ENCODE measurements around the gene SNU13.
"Not testable (repeated sequence)": the region's sequence is repeated elsewhere in the genome, so short reads cannot be mapped to it uniquely, and the experiment has no call there.

The SNU13 gene

DNA sequence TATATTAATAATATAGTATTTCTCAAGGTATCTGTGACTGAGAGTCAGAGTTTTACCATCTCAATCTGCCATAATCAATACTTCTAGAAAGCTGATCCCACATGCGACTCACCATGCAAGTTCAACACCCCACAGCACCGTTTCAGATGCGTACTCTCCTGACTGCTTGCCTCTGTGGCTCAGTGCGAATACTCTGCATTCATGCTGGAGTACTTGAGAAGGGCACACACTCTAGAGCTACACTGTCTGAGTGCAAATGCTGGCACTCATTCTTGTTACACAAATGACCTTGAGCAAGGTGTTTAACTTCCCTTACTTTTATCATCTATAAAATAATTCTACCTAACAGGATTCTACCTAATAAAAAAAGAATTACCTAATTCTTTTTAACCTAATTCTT, 12.5 kb downstream of the SNU13 start:
- DNase-seq: no peak

DNA sequence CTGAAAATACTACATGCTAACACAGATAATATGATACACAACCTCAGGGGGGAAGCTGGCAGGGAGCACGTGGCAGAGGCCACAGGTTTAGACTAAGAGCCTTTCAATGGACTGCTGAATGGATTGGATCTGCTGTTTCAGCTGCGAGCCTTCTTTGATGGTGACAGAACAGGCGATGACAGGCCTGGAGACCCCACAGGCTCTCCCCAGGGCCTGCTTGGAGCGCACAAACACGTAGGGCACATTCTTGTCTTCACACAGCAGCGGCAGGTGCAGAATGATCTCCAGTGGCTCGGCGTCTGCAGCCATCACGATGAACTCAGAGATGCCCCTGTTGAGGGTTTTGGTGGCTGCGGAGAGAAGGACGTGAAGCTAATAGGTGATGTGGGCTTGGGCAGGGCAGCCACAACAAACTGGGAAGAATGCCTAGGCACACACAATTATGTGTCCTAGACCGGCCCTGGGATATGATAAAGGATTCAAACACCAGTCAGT, 13.8 kb downstream of the SNU13 start:
- DNase-seq: no peak

DNA sequence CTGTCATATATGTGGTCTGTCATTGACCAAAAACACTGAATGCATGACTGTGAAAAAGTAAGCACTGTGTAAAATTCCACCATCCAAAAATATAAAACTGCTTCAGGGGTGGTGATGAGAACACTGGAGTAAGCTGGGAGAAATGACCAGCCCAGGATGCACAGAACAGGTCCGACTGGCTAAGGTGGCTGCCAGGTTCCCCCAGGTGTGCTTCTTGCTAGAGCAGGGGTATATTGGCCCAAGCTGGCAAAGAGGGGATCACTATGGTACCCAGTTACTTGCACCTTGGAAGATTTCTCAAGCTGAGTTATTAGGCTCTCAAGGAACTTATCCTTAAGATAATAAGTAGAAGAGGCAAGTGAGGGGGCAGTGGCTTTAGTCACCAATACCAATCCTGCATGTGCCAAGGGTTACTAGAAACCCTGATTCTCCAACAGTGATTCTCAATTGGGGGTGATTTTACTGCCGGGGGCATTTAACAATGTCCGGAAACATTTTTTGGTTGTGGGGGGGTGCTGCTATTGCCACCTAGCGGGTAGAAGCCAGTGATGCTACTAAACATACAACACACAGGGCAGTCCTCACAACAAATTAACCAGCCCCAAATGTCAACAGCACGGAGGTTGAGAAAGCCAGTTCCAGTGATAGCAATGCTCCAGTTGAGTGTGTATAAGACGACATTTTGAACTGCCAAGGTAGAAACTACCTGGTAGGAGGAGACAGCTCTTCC, 15.7 kb downstream of the SNU13 start:
- no peak for DNase-seq

- not testable (repeated sequence) for DNase-seq
Observed at GRCh38 chr22:41672096-41672495, 16.6 kb downstream of the SNU13 start.

- no peak for DNase-seq
Observed at GRCh38 chr22:41668971-41669911, 19.4 kb downstream of the SNU13 start.

DNA sequence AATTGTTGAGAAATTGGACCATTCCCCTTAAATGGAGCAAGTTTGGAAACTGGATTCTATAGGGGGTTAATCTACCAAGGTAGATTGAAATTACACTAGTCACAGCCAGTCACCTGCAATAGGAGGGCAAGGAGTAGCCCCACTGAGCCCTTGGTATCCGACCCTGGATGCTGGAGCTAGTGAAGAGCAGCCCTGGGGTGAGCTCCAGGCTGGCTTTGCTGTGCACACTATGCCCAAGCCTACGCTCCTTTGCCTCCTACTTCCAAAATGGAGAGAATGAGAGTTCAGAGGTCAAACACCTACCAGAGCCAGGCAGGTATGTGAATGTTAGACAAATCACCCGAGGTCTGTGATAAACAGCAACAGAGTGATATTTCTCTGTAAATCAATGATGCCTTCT, 23.7 kb downstream of the SNU13 start:
- no peak for DNase-seq

GRCh38 chr22:41664490-41664889, 24.2 kb downstream of the SNU13 start:
- DNase-seq: no peak

- not testable (repeated sequence) for DNase-seq
Observed at GRCh38 chr22:41663594-41663993, 25.1 kb downstream of the SNU13 start.

DNA sequence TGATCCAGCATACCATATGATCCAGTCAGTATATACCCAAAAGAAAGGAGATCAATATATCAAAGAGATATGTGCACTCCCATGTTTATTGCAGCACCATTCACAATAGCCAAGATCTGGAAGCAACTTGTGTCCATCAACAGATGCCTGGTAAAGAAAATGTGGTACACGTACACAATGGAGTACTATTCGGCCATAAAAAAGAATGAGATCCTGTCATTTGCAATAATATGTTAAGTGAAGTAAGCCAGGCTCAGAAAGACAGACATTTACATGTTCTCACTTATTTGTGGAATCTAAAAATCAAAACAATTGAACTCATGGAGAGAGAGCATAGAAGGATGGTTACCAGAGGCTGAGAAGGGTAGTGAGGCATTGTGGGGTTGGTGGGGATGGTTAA, 27.0 kb downstream of the SNU13 start:
- DNase-seq: no peak

GRCh38 chr22:41661088-41661487, 27.6 kb downstream of the SNU13 start:
- no peak for DNase-seq

DNA sequence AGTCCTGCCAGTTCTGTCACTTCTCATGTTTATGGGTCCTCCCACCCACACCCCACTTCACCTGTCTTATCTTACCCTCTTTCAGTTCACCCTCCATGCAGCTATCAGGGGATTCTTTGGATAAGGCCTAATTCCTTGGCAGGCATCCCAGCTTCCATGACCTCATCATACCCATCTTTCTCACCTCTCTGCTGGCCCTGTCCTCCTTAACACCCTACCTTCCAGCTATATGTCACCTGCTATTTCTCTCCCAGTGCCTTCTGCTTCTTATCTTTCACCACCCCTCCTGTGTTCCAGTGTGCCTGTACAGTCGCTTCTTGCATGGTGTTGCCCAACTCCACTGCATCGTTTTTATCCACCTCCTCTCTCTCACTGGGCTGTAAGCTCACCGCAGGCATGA, 28.3 kb downstream of the SNU13 start:
- DNase-seq: no peak

- no peak for DNase-seq
Observed at GRCh38 chr22:41659941-41660340, 28.7 kb downstream of the SNU13 start.

GRCh38 chr22:41658869-41659268, 29.8 kb downstream of the SNU13 start:
- no peak for DNase-seq

DNA sequence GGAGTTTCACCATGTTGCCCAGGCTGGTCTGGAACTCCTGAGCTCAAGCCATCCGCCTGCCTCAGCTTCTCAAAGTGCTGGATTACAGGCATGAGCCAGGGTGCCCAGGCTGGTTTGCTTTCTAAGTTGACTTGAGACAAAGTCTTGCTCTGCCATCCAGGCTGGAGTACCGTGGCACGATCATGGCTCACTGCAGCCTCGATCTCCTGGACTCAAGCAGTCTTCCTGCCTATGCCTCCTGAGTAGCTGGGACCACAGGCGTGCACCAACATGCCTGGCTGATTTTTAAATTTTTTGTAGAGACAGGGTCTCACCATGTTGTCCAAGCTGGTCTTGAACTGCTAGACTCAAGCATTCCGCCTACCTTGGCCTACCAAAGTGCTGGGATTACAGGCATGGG, 31.0 kb downstream of the SNU13 start:
- no peak for DNase-seq

DNA sequence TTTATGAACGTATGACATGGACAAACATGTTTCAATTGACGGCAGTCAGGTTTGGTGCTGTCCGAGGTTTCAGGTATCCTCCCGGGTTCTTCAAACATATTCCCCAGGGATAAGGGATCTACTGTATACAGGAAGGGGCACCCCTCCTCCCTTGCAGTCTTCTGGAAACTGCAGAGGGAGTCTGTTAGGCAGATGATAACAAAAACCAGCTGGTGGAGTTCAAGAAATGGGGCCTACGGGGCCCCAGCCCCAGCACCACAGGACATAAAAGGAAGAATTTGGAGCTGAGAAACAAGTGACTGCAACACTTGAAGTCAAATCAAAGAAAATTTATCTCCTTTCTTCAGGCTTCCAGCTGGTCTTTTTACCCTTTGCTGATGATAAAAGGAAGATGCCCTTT, 32.1 kb downstream of the SNU13 start:
- DNase-seq: no peak

GRCh38 chr22:41654322-41654721, 34.3 kb downstream of the SNU13 start:
- DNase-seq: no peak

GRCh38 chr22:41650821-41651220, 37.8 kb downstream of the SNU13 start:
- no peak for DNase-seq

DNA sequence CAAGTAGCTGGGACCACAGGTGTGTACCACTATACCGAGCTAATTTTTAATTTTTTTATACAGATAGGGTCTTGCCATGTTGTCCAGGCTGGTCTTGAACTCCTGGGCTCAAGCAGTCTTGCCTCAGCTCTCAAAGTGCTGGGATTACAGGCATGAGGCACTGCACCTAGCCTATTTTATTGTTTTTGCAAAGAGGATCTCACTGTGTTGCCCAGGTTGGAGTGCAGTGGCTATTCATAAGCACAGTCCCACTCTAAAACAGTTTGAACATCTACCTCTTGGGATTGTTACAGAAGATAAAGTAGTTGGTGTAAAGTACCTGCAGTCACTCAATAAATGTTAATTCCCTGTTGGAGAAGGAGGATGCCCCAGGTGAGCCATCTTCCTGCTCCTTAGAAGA, 38.4 kb downstream of the SNU13 start:
- DNase-seq: no peak

- no peak for DNase-seq
Observed at GRCh38 chr22:41648432-41648831, 40.2 kb downstream of the SNU13 start.

DNA sequence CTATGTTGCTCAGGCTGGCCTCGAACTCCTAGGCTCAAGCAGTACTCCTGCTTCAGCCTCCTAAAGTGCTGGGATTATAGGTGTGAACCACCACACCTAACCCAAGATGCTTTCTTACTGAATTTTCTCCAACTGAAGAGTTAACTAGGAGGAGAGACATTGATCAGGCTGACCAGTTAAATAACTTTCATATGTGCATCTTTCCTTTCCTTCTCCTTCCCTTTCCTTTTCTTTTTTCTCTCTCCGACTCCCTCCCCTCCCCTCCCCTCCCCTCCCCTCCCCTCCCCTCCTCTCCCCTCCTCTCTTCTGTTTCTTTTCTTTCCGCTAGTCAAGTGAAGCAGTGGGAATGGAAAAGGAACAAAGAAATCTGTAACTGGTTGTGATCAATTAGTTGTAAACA, 40.9 kb downstream of the SNU13 start:
- no peak for DNase-seq

- DNase-seq: no peak
Observed at GRCh38 chr22:41642331-41643110, 46.1 kb downstream of the SNU13 start.

GRCh38 chr22:41641854-41642253, 46.8 kb downstream of the SNU13 start:
- no peak for DNase-seq

GRCh38 chr22:41638748-41639147, 49.9 kb downstream of the SNU13 start:
- no peak for DNase-seq

All from 8988T (cell line).